Germinal center (tissue), 1 donor: Measurements from ENCODE around the gene PEX10.
"Not testable (repeated sequence)": the region's sequence is repeated elsewhere in the genome, so short reads cannot be mapped to it uniquely, and the experiment has no call there.

Experiments
- DNase-seq: peaks from one replicate; pipeline ENCODE4 v3.0.0; 2012; ENCODE audit warnings: mixed read lengths, low spot score

The PEX10 gene

DNA sequence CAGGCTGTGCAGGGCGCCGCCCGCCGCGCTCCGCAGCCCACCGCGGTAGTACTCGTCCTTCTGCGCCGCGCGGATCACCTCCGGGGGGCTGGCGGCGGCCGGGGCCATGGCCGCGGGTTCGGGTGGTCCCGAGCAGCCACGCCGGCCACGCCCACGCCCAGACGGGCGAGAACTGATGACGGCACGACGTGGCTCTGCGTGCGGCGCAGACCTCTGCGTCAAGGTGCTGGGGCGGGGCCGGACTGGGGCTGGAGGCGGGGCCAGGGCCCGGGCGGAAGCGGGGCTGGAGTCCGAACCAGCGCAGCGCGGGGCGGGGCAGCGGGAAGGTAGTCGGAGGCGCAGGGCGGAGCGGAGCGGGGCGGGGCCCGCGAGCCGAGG, at the start of gene PEX10:
PEX10 (minus strand) TSS at position 170 of the 378 bp plus-strand sequence; CDS start at position 108, 62 bp downstream.
- peak; percentile 97 for DNase-seq

GRCh38 chr1:2460996-2461751, 48.8 kb upstream of the PEX10 start:
- no peak for DNase-seq

- no peak for DNase-seq
Observed at GRCh38 chr1:2460203-2460602, 47.8 kb upstream of the PEX10 start.

GRCh38 chr1:2459757-2460156, 47.4 kb upstream of the PEX10 start:
- no peak for DNase-seq

GRCh38 chr1:2459102-2459753, 46.9 kb upstream of the PEX10 start:
- DNase-seq = not testable (repeated sequence)

DNA sequence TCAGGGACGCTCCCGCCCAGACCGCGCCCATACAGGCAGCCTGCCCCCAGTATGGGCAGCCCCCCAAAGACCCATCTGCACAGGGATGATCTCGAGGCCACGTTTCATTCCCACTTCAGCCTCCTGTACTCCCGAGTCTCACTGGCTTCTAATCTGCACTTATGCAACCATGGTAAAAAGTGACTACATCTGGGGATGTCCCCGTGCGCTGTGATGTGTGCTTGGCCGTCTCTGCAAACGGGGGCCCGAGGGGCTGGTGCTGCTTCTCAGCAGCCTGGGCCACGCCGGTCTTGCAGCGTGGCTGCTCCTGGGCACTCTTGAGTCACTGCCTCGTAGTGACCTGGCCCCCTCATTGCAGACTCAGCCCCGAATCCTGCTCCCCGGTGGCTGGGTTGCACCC, 46.3 kb upstream of the PEX10 start:
- no peak for DNase-seq

DNA sequence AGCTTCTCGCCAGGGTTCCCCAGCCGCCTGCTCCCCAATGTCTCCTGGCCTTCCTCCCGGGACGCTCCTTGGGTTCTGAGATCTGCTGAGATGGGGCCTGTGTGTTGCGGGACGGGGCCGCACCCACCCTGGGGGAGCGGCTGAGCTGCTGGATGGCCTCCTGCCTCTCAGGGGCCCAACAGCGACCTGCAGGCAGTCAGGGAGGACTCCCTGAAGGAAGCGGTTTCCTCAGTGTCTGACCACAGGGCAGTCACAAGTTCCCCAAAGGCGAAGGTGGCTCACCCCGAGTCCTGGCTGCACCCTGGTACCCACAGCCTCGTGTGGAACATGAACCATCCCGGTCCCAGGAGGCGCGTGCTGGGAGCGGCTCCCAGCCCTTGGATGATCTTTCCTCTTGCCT, 45.1 kb upstream of the PEX10 start:
- no peak for DNase-seq

- no peak for DNase-seq
Observed at GRCh38 chr1:2455757-2456156, 43.4 kb upstream of the PEX10 start.

- DNase-seq = no peak
Observed at GRCh38 chr1:2454227-2454626, 41.9 kb upstream of the PEX10 start.

DNA sequence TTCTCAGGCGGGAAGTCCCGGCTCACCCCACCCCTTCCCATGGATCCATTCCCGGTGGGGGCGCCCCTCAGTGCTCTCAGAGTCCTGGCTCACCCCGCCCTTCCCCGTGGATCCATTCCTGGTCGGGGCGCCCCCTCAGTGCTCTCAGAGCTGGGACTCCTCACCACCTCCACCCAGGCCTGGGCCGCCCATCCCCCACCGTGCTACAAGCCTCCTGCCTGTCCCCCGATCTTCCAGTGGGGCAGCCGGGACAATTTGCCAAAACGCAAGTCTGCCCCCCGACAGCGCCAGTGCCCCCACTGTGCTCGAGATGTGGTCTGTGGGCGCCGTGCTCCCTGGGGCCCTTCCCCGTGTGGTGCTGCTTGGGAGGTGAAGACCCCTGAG, 40.6 kb upstream of the PEX10 start:
- DNase-seq = no peak

DNA sequence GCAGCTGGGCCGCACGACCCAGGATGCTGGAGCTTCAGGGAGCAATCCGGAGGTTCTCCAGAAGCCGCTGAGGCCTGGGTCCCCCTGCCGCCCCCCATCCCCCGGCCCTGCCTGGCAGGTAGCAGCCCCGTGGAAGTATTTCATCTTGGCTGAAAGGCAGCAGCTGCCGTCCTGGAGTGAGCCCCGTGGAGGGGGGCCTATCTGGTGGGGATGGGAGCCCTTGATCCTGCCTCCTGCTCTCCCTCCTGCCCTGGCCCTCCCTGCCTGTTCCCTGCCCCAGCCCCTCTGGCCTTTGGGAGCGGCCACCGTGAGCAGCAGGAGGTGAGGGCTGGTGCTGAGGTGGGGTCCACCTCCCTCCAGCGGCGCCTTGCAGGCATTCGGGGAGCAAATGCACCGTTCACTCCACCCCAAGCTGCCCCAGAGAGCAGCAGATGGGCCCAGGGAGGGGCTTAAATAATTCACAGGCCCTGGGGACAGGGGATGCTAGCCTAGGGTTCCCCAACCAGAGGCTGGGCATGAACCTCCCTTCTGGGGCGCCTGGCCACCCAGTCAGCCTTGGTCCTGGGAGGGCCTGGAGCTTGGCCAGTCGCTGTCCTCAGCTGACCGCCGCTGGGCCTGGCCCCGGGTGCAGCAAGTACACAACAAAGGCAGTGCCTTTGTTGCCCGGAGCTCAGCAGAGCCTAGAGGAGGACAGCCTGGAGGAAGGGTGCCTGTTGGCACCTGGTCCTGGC, 40.0 kb upstream of the PEX10 start:
- no peak for DNase-seq

GRCh38 chr1:2451741-2452140, 39.4 kb upstream of the PEX10 start:
- DNase-seq = no peak

- DNase-seq = no peak
Observed at GRCh38 chr1:2449636-2450454, 37.5 kb upstream of the PEX10 start.

GRCh38 chr1:2448098-2448445, 35.7 kb upstream of the PEX10 start:
- no peak for DNase-seq

- no peak for DNase-seq
Observed at GRCh38 chr1:2447276-2448097, 35.1 kb upstream of the PEX10 start.

DNA sequence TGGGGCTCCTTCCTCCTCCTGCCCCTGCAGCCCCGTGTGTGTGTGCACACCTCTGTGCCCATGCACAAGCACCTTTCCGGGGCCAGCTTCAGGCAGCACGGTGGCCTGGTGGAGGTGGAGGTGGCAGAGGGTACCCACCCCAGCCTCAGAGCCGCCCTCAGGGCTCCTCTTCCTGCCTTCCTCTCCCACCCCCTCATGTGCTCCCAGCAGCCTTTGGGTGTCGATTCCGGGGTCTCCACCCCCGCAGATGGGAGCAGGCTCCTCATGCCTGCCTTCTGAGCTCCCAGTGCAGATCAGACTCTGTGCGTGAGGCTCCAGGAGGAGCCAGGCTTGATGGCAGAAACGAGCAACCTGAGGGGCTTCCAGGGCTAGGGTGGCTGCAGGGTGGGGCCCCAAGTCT, 34.5 kb upstream of the PEX10 start:
- no peak for DNase-seq

DNA sequence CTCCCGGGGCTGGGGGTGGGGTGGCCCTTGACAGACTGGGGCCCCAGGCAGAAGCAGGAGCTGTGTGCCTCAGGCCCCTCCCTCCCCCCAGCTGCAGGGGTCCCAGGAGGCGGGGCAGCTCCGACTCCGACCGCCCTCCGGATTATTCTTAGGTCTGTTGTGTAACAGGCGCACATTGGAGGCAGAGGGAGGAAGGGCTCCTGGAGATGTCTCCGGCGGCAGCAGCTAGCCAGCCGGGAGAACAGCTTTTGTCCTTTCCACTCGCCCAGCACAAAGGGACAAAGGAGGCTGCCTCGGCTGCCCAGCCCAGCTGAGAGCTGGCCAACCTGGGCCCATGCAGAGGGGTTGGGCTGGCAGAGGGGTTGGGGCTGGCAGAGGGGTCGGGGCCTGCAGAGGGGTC, 34.0 kb upstream of the PEX10 start:
- DNase-seq = no peak

- no peak for DNase-seq
Observed at GRCh38 chr1:2445823-2446215, 33.5 kb upstream of the PEX10 start.

DNA sequence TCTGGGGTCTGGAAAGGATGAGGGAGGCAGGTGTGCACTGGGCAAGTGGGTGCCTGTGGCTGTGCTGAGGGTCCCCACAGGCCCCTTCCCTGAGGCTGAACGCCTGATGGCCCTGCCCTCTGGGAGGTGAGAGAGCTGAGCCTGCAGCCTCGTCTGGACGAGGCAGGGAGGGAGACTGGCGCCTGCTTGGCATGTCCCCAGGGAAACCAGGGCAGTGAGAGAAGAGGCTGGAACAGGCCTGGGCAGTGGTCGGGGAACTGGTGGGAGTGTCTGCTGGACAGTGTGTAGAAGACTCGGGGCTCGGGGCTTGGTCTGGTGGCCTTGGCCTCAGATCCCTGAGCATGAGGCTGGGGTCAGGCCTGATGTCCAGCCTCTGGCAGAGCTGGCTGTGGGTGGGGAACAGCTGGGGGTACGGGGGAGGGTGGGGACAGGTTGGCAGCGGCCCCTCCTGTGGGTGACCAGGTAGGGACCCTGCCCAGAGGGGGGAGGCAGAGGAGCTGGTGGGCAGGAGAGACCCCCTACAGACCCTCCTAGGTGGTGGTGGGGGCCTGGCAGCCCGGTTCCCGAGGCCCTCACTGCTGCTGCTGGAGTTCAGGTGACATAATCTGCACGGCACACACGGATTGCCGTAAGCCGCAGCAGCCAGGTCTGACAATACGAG, 32.9 kb upstream of the PEX10 start:
- no peak for DNase-seq

GRCh38 chr1:2444138-2444591, 31.8 kb upstream of the PEX10 start:
- DNase-seq = no peak
